Measurements from ENCODE around the gene MUC5AC.

Gene MUC5AC

GRCh38 chr11:1235901-1236315 is 78.2 kb downstream of the MUC5AC start:
- H3K4me3 ChIP-seq (replicated peaks; ENCODE audit: low read depth, low read length): no peak overlapping the region
- no peak for DNase-seq (ENCODE audit: extremely low read depth, low read depth)
- TF ChIP-seq CTCF (IDR thresholded peaks at IDR 0.05; ENCODE audit: low read depth, low read length, missing control alignments): no peak

- TF ChIP-seq CTCF (IDR thresholded peaks at IDR 0.05; ENCODE audit: low read depth, low read length, missing control alignments): no peak
- DNase-seq (ENCODE audit: extremely low read depth, low read depth): no peak
- H3K4me3 ChIP-seq (replicated peaks; ENCODE audit: low read depth, low read length): no peak overlapping the region
Measured at GRCh38 chr11:1236316-1237127, 78.8 kb downstream of the MUC5AC start.

DNA sequence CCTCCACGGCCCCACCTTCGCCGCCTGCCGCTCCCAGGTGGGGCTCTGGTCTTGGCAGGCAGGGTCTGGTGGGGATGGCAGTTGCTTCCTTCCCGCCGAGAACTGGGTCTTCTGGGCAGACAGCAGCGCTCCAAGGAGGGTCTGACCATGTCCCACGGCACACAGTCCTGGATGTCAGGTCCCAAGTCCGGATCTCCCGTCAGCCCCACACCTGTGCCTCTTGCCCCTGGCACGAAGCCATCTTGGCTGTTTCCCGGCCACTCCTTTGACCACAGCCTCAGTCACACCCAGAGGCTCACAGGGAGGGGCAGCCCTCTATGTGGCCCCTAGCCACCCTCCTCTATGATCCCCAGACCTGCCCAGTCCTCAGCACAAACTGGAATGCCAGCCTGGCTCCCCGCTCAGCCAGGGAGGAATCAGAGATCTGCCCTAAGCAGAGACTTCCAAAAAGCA is 79.4 kb downstream of the MUC5AC start:
- DNase-seq (ENCODE audit: extremely low read depth, low read depth): no peak
- TF ChIP-seq CTCF (IDR thresholded peaks at IDR 0.05; ENCODE audit: low read depth, low read length, missing control alignments): no peak
- no peak overlapping the region for H3K4me3 ChIP-seq (replicated peaks; ENCODE audit: low read depth, low read length)

DNA sequence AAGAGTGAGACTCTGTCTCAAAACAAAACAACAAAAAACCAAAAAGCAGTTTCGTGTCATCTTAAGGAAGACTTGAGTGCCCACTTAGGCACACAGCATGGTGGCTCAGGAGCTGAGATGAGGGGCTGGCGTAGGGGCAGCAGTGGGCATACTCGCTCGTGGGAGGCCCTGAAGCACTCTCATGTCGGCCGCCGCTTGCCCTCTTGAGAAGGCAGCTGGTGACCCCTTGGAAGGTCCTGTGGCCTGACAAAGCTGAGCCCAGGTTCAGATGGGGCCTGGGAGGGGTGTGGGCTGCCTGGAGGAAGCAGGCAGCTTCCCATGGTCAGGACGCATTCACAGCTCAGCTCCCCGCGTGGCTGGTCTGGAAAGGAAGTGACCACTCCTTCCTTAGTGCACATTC is 80.1 kb downstream of the MUC5AC start:
- no peak for DNase-seq (ENCODE audit: extremely low read depth, low read depth)
- TF ChIP-seq CTCF (IDR thresholded peaks at IDR 0.05; ENCODE audit: low read depth, low read length, missing control alignments): no peak
- no peak overlapping the region for H3K4me3 ChIP-seq (replicated peaks; ENCODE audit: low read depth, low read length)

GRCh38 chr11:1238767-1239595 is 81.2 kb downstream of the MUC5AC start:
- H3K4me3 ChIP-seq (replicated peaks; ENCODE audit: low read depth, low read length): no peak overlapping the region
- DNase-seq (ENCODE audit: extremely low read depth, low read depth): no peak
- no peak for TF ChIP-seq CTCF (IDR thresholded peaks at IDR 0.05; ENCODE audit: low read depth, low read length, missing control alignments)

DNA sequence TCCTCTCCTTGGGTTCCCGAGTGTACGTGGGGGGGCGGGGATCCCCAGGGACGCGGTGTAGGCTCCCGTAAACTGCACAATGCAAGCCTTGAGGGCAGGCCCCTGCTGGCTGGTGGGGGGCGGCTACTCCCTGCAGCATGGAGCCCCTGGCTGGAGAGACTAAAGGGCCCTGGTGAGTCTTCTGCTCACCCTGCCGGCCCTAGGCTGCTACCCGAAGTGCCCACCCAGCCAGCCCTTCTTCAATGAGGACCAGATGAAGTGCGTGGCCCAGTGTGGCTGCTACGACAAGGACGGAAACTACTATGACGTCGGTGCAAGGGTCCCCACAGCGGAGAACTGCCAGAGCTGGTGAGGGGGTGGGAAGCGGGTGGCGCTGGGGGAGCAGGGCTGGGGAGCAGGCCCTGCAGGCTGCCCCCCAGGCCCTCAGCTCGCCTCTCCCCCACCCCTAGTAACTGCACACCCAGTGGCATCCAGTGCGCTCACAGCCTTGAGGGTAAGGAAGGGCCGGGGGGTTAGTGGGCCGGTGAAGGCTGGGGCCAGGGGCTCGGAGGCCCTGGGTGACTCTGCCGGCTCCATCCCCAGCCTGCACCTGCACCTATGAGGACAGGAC is 81.9 kb downstream of the MUC5AC start:
- TF ChIP-seq CTCF (IDR thresholded peaks at IDR 0.05; ENCODE audit: low read depth, low read length, missing control alignments): no peak
- no peak for DNase-seq (ENCODE audit: extremely low read depth, low read depth)
- no peak overlapping the region for H3K4me3 ChIP-seq (replicated peaks; ENCODE audit: low read depth, low read length)

All from HFF-Myc (cell line).